ENCODE measurements around the gene ZNF85. TPM values are rescaled to one million over a fixed set of nuclear protein-coding genes. Genes with fewer than 3 reads are reported as not detected.

The ZNF85 gene
- total RNA-seq: 1.0 and 1.5 TPM in 2 replicates

DNA sequence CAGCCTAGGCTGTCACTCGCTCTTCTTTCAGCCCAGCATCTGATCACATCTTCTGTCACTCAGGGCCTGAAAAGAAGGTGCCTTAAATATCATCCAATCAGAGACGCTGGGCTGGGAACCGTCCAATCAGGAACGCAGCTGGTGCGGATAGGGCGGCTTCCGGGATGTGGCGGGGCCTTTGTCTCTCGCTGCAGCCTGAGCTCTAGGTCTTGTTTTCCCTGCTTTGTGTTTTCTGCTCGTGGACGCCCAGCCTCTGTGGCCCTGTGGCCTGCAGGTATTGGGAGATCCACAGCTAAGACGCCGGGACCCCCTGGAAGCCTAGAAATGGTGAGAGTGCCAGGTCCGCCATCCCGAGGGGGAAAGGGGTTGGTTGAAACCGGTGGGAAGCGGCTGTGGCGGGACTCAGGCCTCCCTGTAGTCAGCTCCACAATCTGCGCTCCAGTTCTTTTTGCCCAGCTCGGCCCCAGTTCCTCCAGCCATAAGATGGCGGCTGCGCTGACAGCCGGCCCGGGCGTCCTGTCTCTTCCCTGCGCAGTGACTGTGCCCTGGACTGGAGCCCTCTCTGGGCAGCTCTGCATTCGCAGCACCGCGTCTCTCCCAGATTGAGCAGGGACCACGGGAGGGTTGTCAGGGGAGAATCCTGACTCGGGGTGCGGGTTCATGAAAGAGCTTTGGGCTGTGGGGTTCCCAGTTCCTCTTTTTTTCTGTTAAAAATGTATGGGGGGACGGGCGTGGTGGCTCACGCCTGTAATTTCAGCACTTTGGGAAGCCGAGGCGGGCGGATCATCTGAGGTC, at the start of gene ZNF85:
TSS of gene ZNF85 (plus strand) at position 175 of the 795 bp plus-strand sequence. CDS start at position 325, 150 bp downstream.

Other genes starting within 250 kb of the ZNF85 start
- gene ZNF66, start 146.9 kb upstream of the ZNF85 start, total RNA-seq: 1.4 and 3.7 TPM in 2 replicates
- 4.7 and 15.2 TPM in 2 replicates for gene ZNF430, start 97.4 kb downstream of the ZNF85 start, total RNA-seq
- 4.6 and 5.5 TPM in 2 replicates for gene ZNF714, start 159.0 kb downstream of the ZNF85 start, total RNA-seq
- gene ZNF431, start 218.8 kb downstream of the ZNF85 start, total RNA-seq: 1.1 and 1.3 TPM in 2 replicates